NCI-H524 (cell line): ENCODE data around the gene NFATC2.
A peak's percentile ranks its signal among the peaks of the same experiment; 100 is the strongest.
"Not testable (repeated sequence)": the region's sequence is repeated elsewhere in the genome, so short reads cannot be mapped to it uniquely, and the experiment has no call there.

ENCODE experiments used
- DNase-seq, 2 experiments: peaks; one replicate each; lab custom pipeline; 2025; lab: John Stamatoyannopoulos, UW

The NFATC2 gene

DNA sequence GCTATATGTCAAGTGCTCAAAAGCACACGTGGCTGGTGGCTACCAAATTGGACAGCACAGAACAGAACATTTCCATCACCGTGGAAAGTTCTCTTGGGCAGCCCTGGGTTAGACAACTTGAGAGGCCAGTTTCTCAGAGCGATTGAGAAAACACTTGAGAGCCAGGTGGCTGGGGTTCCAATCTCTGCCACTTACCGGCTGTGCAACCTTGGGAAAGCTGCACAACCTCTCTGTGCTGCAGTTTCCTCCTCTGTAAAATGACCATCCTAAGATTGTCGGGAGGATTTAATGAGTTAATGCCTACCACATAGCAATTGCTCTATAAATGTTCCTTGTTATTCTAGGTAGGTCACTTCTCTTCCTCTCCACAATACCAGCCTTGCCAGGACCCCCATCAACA is 25.1 kb upstream of the NFATC2 start:
- DNase-seq: no peak

DNA sequence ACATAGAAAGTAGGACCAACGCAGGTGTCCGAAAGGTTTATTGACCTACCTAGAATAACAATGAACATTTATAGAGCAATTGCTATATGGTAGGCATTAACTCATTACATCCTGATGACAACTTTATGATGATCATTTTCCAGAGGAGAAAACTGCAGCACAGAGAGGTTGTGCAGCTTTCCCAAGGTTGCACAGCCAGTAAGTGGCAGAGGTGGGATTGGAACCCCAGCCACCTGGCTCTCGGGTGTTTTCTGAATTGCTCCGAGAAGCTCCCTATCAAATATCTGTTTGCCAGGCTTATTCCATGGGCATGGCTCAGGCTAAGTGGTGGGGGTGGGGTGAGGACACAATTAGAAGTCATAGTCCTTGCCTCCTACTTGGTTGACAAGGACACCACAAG is 24.1 kb upstream of the NFATC2 start:
- no peak for DNase-seq

DNA sequence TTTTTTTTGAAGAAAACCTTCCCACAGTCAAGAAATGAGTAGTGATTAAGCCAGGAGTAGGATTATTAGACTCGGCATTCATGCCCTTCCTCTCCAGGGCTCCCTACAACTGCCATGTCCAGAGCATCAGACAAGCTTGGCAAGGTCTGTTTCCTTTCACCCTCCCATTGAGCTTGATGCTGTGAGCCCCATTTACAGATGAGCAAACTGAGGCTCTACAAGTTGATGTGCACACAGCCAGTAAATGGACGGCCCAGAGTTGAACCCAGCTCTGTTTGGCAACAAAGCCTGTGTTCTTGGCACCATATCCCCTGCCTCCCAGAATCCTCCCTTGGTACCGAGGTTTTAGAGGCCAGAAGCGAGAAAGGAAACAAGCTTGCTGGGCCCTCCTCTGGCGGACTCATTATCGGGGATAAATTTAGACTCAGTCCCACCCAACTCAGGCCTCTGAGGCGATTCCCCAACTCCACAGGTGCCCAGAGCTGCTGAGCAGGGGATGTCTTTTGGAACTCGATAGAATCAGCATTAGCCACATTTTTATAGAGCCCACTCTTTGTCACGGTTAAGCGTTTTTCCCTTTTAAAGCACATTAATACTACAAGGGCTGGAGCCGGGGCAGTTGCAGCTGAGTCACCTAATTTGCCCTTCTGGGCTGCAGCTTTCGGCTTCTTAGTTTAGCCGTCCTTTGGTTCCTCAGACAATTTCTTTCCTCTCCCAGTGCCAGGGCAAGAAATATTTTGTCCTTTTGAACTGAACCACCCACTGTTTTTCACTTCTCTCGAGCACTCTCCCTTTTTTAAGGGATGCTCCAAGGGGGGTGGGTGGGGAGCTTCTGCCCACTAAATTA is 23.0 kb upstream of the NFATC2 start:
- DNase-seq: no peak

DNA sequence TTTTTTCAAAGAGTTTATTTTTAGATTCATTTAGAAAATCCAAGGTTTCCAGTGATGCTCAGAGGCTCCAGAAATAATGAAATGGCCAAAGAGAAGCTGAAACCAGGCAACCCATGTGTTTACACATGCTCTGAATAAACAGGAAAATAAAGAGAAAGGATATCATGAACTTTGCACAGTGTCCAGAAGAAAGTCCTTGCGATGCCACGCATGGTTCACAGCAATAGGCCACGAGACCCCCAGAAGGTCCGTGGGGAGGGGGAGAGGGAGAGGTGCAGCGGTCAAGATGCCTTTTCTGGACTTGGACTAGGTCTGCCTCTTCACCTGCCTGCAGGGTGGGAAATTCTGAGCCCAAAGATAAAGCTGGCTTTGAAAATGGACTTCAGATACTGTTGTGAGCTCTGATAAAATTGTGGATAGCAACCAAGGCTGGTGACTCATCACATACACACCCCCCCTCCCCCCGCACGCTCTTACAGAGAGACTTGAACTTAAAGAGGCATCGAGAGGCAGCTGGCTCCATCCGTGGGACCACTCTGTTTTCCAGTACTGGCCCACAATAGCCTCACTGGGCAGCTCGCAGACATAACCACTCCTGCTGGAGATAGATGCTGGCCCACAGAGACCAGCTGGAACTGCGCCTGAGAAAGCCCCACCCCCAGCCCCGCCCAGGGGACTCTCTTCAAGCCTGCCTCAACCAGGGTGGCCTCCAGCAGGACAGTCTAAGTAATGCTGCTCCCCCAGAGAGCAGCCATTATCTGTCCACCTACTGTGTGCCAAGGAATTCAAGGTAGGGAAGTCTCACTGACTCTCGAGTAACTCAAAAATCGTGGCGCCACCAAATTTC is 21.2 kb upstream of the NFATC2 start:
- peak in 1 of 2 experiments; percentile 30 for DNase-seq

DNA sequence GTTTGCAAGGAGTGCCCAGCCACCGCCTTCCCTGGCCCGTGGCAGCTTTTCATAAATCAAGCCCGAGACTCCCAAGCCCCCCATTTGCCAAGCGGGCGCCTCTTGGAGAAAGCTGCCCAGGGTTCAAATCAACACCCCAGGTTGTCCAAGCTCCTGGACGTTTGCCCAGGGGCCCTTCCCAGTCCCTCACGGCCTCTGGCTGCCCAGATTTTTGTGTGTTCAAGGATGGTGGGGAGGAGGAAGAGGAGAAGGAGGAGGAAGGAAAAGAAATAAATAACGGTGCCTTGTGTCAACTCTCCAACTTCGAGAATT is 20.6 kb upstream of the NFATC2 start:
- DNase-seq: no peak

DNA sequence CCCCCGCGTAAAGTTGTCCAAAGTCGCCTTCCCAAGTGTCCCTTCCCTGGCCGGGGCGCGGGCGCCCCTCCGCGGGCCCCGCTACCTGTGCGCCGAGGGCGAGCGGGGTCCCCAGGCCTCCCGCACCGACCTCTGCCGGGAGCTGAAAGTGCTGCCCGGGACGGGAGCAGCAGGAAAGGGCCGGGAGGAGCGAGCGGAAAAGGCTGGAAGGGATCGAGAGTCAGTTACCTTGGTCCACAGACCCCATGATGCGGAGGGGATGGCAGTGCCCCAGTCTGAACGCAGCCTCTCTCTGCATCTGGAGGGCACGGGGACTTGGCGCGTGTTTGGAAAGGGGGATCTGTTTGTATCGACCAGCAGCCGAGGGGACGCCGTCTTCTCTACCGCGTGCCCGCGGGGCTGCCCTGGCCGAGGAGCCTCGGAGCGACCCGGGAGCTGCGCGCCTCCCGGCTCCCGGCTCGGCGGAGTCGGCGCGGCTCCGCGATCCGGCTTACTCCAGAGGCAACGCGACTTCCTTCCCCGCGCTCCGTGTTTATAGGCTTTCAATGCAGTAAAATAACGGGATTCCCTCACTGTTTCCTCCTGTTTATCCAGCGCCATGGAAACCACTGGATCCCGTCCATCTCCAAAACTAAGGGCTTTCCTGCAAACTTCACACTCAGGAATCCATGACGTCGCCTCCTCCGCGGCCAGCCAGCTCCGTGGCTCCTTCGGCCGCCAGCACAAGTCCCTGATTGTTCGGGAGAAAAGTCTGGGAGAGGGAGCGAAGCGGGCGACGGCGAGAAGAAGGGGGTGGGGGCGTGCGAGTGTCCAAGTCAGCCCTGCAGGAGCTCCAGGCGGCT is 20.0 kb upstream of the NFATC2 start:
- DNase-seq: peak in 1 of 2 experiments; percentile 42

DNA sequence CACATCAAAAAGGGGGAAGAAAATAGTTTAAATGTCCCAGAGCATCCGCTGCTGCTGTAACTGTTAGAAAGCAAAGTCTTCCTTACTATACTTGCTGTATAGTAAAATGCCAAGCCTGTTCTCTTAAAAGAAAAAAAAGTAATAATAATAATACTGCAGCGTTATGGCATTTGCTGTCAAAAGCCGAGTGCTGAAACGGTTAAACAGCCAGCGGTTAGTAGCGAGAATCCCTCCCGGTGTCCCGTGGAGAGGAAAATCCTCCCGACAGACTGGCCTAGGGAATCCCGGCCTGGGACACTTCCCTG is 19.5 kb upstream of the NFATC2 start:
- DNase-seq: no peak

DNA sequence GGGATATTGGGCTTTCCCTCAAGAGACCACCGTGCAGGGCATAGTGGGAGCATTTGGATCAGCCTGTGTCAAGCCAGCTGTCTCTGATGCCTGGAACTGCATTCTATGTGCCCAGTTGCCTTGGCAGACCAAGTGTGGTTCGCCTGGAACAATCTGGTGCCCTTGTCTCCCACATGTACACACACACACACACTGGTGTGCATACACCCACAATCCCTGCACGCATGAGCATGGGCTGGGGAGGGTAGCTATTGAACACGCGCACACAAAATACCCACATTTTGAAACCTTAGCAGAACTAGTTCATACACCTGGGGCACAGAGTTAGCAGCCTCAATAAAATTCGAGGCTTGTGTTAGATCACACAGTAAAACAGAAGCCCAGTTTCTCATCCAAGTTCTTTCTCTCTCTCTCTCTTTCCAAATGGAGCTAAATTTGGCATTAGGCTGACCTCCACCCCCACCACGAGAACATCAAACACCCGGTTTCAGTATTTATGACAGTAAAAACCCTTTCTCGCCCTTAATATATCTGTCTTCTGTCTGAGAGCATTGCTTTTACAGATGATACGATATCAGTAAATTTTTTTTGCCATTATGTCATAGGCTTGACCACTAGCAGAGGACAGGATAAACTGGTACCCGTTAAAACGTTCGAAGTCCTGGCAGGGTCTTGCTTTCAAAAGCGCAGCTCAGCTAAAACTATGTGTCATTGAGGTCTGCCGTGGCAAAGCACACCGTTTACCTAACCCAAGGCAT is 18.2 kb upstream of the NFATC2 start:
- DNase-seq: no peak

DNA sequence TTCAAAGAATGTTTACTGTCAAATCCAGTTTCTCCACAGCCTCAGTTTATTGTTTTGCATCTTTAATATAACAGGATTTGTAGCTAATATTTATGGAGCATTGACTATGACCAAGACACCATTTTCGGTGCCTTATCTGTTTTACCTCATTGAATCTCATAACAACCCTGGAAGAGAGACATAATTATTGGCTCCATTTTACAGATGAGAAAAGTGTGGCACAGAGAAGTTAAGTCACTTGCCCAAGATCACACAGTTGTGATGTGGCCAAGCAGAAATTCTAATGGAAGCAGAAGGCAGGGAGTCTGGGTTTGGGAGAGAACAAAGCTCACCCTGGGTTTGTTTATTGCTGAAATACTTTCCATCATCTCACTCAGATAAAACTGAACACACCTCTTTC is 17.5 kb upstream of the NFATC2 start:
- DNase-seq: no peak

DNA sequence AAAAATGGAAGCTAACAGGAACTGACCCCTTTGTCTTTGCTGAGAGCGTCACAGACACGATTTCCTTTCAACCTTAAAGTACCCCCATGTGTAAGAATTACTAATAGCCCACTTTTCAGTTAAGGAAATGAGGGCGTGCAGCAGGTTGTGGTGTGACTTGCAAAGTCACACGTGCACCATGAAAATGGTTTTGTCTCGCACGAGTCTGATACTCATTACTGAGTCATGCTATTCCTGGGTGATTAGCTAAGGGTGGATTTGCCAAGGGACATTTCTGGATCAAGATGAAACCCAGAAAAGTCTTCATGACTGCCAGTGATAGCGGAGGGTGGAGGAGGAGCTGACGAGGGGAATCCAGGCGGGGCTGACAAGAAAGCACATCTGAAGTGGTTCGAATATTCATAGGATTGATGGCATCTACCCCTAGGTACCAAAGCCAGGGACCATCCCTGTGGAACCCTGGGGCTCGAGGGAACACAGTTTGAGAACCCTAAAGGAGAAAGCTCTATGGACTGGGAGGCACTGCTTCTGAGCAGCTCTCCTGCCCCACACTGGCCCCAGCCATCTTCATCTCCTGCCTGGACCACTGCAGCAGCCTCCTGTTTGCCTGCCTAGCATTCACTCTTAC is 12.1 kb upstream of the NFATC2 start:
- no peak for DNase-seq

DNA sequence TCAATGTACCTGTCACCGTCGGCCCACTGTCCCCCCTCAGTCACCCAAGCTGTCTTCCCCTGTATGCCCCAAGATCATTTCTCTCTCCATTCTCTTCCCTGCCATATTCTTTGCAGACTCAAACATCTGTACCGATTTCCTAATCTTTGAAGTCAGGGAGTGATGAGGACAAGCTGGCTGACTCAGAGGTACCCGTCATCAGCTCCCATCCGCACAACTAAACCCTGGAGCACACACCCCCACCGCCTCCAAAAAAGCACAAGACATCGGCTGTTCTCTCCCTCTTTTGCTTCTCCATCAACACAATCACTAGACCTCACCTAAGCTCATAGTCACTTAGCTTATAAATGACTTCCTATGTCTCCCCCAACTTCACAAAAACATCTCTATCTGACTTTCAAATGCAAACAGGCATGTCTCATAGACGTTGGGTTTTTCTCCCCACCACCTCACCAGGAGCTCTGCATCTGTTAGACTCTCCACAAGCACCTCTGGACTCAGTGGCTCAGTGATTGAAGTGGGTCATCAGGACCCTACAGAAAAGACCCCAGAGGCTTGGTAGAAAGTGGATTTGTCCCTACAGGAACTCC is 11.5 kb upstream of the NFATC2 start:
- DNase-seq: no peak

DNA sequence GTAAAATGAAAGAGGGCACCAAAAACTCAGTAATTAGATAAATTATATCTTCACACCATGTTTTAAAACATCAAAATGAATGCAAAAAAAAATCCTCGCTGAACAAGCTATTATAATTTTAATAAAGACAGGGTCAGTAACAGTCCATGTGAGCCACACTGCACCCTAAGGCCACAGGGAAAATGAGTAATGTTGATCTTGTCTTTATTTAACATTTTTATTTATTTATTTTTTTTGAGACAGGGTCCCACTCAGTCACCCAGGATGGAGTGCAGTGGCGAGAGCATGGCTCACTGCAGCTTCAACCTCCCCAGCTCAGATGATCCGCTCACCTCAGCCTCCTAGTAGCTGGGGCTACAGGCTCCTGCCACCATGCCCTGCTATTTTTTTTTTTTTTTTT is 8.7 kb upstream of the NFATC2 start:
- no peak for DNase-seq

DNA sequence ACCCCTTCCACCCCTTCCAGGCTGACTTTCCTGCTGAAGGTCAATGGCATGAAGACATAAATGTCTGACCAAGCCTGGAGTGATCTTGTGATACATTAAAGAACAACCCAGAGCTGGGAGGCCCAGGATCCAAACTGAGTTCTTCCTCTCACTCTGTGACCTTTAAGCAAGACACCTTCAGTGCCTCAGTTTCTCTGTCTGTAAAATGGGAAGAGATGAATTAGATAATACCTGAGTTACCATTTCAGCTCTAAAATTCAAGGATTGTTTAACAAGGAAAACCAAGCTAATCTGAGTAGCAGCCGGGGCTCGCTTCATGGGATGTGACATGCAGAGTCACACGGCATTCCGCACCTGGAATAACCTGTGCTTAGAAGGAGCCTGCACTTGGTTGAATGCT is 7.0 kb upstream of the NFATC2 start:
- no peak for DNase-seq

DNA sequence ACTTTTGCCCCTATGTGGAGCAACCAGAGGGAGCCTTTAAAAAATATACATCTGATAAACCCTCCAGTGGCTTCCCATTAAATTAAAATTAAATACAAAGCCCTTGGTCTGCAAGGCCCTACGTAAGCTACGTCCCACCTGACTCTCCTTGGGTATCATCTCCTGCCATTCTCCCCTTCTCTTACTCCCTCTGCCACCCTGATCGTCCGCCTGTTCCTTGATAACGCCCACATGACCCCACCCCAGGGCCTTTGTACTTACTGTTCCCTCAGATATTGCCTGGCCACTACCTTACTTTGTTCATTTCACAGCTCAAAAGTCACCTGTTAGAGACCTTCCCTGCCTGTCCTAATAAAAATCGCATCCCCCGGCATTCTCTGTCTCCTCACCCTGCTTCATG is 5.4 kb upstream of the NFATC2 start:
- no peak for DNase-seq

DNA sequence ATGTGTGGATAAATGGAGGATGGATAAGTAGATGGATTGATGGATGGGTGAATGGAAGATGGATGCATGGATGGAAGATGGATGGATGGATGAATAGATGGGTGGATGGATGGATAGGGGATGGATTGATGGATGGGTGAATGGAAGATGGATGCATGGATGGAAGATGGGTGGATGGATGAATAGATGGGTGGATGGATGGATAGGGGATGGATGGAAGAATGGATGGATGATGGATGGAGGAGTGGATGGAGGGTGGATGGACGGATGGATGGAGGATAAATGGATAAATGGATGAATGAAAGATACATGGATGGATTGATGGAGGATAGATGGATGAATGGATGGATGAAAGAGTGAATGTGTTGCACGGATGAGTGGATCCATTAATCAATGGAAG is 3.0 kb upstream of the NFATC2 start:
- no peak for DNase-seq

DNA sequence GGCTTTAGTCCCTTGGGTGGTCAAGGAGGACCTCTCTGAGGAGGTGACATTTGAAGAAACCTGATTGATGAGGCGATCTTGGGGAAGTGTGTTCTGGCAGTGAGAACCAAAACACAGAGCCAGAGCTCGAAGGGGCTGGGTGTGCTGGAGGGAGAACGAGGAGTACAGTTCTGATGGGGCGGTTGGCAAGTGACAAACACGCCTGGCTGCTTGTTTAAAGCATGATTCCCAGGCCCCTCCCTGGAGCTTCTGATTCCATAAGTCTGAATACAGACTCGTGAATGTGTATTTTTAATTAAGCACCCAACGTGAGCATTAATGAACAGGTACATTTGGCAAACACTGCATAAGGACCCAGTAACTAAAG is 886 bp upstream of the NFATC2 start:
- DNase-seq: no peak

DNA sequence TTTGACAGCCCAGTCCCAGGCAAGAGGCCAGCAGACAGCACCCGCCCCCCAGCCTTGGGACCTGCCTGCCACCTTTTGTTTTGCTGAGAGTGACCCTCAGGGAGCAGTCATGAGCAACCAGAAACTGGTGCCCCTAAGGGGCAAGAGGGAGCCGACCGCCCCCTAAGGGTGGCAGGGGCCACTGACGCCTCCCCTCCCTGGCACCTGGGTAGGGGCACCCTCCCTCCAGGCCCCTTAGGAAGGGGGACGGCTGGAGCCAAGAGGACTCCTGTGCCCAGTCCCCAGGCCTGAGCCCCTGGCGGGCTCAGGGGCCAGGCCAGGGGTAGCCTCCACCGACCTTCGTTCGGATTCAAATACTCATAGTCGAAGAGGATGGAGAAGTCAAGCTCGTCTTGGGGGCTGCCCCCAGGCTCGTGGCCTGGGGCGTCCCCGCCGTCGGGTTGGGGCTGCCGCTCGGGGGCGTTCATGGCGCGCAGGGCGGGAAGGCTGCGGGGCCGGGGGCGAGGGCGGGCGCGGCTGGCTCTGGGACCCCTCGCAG is 417 bp downstream of the NFATC2 start:
- peak in 1 of 2 experiments; percentile 6 for DNase-seq

DNA sequence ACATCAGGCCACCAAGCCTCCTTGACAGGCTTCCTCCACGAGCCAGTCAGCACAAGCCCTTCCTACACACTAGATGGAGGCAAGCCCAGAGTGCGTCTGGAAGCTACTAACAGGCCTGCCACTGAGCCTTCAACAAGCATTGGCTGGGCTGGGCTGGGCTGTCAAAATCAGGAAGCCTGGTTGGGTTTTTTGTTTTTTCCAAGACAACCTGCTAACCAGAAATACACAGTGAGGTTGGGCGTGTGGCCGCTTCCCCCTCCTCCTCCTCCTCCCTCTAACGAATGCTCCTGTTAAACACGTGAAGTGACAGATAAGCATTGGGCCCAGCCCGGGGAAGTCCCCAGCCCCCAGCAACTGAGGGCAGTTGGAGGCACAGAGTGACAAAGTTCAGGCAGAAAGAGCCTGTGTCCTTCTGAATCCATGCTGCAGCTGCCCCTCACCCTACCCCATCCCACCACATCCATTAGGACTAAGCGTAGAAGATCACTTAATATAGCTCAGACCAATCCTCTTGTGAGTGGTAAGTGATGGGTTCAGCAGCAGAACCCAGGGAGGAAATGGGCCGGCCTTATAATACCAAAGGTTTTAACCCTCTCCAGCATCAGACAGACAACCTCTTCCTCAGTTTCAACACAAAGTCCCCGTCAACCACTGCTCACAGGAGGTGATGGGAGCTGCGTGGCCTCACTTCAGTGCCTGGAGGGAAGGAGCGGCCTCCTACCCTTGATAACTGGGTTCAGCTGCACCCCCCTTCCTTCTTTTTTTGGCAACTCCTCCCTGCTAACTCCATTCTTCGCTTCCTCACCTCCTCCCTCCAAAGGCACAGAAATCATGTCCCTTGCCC is 1.1 kb downstream of the NFATC2 start:
- no peak for DNase-seq

DNA sequence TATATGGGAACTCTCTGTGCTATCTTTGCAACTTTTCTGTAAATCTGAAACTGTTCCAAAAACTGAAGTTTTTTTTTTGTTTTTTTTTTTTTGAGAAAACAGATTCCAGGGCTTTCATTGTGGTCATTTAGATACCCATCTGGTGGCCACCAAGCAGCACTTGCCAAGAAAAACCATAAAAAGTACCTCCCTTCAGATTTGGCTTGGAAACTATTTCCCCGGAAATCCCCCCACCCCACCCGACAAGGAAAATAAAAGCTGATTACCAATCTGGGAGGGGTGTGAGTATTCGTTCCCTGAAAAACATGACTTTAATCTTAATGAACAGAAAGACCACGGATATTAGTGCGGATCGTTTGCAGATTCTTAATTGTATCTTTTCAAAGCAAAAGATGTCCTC is 1.9 kb downstream of the NFATC2 start:
- DNase-seq: no peak

DNA sequence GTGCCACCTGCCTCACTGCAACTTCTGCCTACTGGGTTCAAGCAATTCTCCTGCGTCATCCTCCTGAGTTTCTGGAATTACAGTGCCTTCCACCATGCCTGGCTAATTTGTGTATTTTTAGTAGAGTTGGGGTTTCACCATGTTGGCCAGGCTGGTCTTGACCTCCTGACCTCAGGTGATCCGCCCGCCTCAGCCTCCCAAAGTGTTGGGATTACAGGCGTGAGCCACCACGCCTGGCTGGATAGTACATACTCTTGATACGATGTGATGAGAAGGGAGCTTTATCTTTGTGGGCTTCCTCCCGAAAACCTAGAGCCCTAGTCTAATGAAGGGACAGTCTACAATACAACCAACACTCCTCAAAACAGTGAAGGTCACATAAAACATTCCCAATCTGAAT is 2.4 kb downstream of the NFATC2 start:
- not testable (repeated sequence) for DNase-seq
